HUDEP-2 (cell line): ENCODE data around the gene GALC.

ENCODE experiments used
- DNase-seq, 76 experiments: peaks; one replicate each; lab custom pipeline; 2025; ENCODE audit not compliant: unreplicated experiment in 76 of 76; lab: John Stamatoyannopoulos, UW

GALC gene

GRCh38 chr14:87966816-87967215 is 26.2 kb downstream of the GALC start:
- DNase-seq: no peak

GRCh38 chr14:87961246-87961645 is 31.7 kb downstream of the GALC start:
- no peak for DNase-seq

- DNase-seq: no peak
These were observed 32.8 kb downstream of the GALC start for GRCh38 chr14:87960013-87960787.

GRCh38 chr14:87955501-87955900 is 37.5 kb downstream of the GALC start:
- no peak for DNase-seq

- no peak for DNase-seq
These were observed 40.5 kb downstream of the GALC start for GRCh38 chr14:87952307-87953094.

GRCh38 chr14:87944987-87945604 is 47.9 kb downstream of the GALC start:
- DNase-seq: peak in 15 of 76 experiments; percentile 2 to 29 (median 11)

GRCh38 chr14:87940894-87941293 is 52.1 kb downstream of the GALC start:
- DNase-seq: no peak

- DNase-seq: no peak
These were observed 52.6 kb downstream of the GALC start for GRCh38 chr14:87940382-87940781.

GRCh38 chr14:87935886-87936285 is 57.1 kb downstream of the GALC start:
- no peak for DNase-seq

- DNase-seq: no peak
These were observed 57.7 kb downstream of the GALC start for GRCh38 chr14:87935081-87935828.

- DNase-seq: no peak
These were observed 58.8 kb downstream of the GALC start for GRCh38 chr14:87934185-87934584.

GRCh38 chr14:87916886-87917275 is 76.1 kb downstream of the GALC start:
- DNase-seq: no peak

- no peak for DNase-seq
These were observed 76.7 kb downstream of the GALC start for GRCh38 chr14:87916103-87916885.

- DNase-seq: no peak
These were observed 84.4 kb downstream of the GALC start for GRCh38 chr14:87908550-87908949.

- DNase-seq: no peak
These were observed 91.3 kb downstream of the GALC start for GRCh38 chr14:87901652-87902051.

GRCh38 chr14:87901236-87901635 is 91.7 kb downstream of the GALC start:
- DNase-seq: no peak

- no peak for DNase-seq
These were observed 93.8 kb downstream of the GALC start for GRCh38 chr14:87899228-87899627.

GRCh38 chr14:87898301-87898700 is 94.7 kb downstream of the GALC start:
- no peak for DNase-seq

GRCh38 chr14:87896393-87897380 is 96.3 kb downstream of the GALC start:
- peak in 13 of 76 experiments; percentile 3 to 45 (median 15) for DNase-seq
